Esophagus muscularis mucosa (tissue), 4 donors: ENCODE data around the gene NKX2-3. TPM values are rescaled to one million over a fixed set of nuclear protein-coding genes. Genes with fewer than 3 reads are reported as not detected.

Source experiments
- DNase-seq: peaks from one replicate; pipeline ENCODE4 v3.0.0-alpha.2; 2017; ENCODE audit errors: extremely low spot score
- H3K27ac ChIP-seq, 4 donors: fragments of 200-600 bp; sonication (generic); replicated peaks in 1 of 4; 1 replicate in 3 of 4; 2 replicates in 1 of 4; pipeline ENCODE4 v1.5.1; 2016 to 2019; ENCODE audit warnings: mild to moderate bottlenecking in 1 of 4
- H3K27me3 ChIP-seq, 4 donors: fragments of 200-600 bp; sonication (generic); one replicate each; pipeline versions ENCODE4 v1.5.1 to v1.6.0; 2016 to 2019
- H3K36me3 ChIP-seq, 4 donors: fragments of 200-600 bp; sonication (generic); one replicate each; pipeline ENCODE4 v1.5.1; 2016 to 2019
- H3K4me1 ChIP-seq, 4 donors: fragments of 200-600 bp; sonication (generic); one replicate each; pipeline ENCODE4 v1.5.1; 2016 to 2019
- H3K4me3 ChIP-seq, 4 donors: fragments of 200-600 bp; sonication (generic); 1 replicate in 2 of 4; 2 replicates in 2 of 4; pipeline ENCODE4 v1.5.1; 2016 to 2019; ENCODE audit warnings: mild to moderate bottlenecking in 4 of 4, moderate library complexity in 1 of 4
- H3K9me3 ChIP-seq, 4 donors: fragments of 200-600 bp; sonication (generic); 1 replicate in 3 of 4; 2 replicates in 1 of 4; pipeline ENCODE4 v1.5.1; 2016 to 2019
- EP300 ChIP-seq: sonication (generic); formaldehyde crosslinking; IDR thresholded peaks from one replicate; pipeline ENCODE4 v1.6.1; 2017; ENCODE audit warnings: antibody characterized with exemption
- POLR2A ChIP-seq: fragments of 450-650 bp; IDR thresholded peaks from one replicate; pipeline ENCODE4 v1.6.1; 2017; ENCODE audit warnings: antibody characterized with exemption, moderate library complexity, mild to moderate bottlenecking, low read depth
- POLR2AphosphoS5 ChIP-seq, 2 donors: sonication (generic); formaldehyde crosslinking; IDR thresholded peaks; one replicate each; pipeline ENCODE4 v1.6.1; 2017; ENCODE audit warnings: antibody characterized with exemption in 2 of 2
- WGBS: methylation state at CpG from one replicate; pipeline ENCODE4 v1.1.5; 2018; 5-methylcytosine and 5-hydroxymethylcytosine counted together
- intact Hi-C: fragments of 100-400 bp; cut with DNase I; formaldehyde crosslinking; loops from one replicate; pipeline ENCODE4 v1.15.1; 2023
- total RNA-seq, 4 donors: library from RNA; depleted of rRNA; stranded (reverse); fragments of >200 nt; gene quantifications; one replicate each; pipeline versions ENCODE4 v1.1.0 to v1.2.1, GENCODE V29; 2016
- TF ChIP-seq, protein P1 (sequence below), 3 experiments: fragments of 200-600 bp in 2 of 3; fragments of 450-650 bp in 1 of 3; sonication (generic) in 2 of 3; IDR thresholded peaks; one replicate each; pipeline ENCODE4 v1.5.1; 2017 to 2019; ENCODE audit warnings: antibody characterized with exemption in 3 of 3, mild to moderate bottlenecking in 2 of 3, moderate library complexity in 1 of 3

Gene NKX2-3
- total RNA-seq, 4 donors from 2014 or later: 0.19 to 0.34 TPM; not detected in 2

DNA sequence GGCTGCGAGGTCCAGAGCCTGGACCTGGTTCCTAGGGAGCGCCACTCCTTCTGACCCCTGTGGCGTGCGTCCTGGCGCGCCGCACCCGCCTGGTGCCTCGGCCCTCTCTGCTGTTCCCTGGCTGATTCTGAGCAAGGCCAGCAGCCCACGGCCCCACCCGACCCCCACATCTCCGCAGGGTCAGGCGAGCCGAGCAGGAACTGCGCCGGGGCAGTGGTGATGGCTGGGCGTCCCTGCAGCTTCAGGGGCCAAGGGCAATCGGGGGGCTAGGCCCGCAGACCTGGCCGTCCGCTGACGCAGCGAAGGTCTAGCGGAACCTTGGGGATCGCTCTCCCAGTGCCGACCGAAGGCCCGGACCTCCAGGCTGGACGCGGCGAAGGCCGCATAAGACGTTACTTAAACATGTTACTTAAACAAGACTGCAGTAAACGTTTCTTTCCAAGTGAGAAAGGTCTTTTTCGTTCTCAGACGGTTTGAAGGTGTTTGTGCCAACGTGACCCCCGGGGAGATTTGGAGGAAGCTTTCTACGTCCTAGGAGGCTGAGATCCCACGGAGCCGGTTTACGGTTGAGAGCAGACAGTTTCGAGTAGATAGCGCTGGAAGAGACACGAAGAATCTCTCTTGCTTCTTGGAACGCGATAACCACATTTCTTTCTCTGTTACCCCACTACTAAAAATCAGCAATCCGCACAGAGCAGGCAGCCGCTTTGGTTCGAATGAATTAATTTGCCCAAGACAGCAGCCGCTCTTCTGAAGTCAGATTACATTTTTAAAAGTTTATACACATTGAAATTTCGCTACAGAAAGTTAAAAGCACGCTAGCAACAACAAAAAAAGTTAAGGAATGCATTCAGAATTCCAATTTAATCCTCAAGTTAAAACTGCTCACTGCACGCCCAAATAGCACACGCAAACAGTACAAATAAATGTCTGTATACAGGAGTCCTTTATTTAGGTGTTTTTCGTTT is 4.9 kb upstream of the NKX2-3 start:
- intact Hi-C loops: no loop called here
- no peak for TF ChIP-seq POLR2A
- TF ChIP-seq EP300: no peak
- TF ChIP-seq, protein P1, sequence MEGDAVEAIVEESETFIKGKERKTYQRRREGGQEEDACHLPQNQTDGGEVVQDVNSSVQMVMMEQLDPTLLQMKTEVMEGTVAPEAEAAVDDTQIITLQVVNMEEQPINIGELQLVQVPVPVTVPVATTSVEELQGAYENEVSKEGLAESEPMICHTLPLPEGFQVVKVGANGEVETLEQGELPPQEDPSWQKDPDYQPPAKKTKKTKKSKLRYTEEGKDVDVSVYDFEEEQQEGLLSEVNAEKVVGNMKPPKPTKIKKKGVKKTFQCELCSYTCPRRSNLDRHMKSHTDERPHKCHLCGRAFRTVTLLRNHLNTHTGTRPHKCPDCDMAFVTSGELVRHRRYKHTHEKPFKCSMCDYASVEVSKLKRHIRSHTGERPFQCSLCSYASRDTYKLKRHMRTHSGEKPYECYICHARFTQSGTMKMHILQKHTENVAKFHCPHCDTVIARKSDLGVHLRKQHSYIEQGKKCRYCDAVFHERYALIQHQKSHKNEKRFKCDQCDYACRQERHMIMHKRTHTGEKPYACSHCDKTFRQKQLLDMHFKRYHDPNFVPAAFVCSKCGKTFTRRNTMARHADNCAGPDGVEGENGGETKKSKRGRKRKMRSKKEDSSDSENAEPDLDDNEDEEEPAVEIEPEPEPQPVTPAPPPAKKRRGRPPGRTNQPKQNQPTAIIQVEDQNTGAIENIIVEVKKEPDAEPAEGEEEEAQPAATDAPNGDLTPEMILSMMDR (IDR thresholded peaks at IDR 0.05): no peak
- TF ChIP-seq POLR2AphosphoS5 (IDR thresholded peaks at IDR 0.05): no peak
- H3K9me3 ChIP-seq: no peaks in the 10 kb centered on the region
- no peak for DNase-seq
- no peak overlapping the region for H3K27ac ChIP-seq
- H3K27me3 ChIP-seq: peaks cover 15 to 100% (median 95%) of the 10 kb centered on the region in 4 donors
- WGBS: 15% methylated on average over 45 of the region's 56 CpGs
- no peak overlapping the region for H3K4me3 ChIP-seq
- peaks cover 14 to 48% (median 39%) of the 10 kb centered on the region in 4 donors for H3K4me1 ChIP-seq
- no peaks in the 10 kb centered on the region for H3K36me3 ChIP-seq

DNA sequence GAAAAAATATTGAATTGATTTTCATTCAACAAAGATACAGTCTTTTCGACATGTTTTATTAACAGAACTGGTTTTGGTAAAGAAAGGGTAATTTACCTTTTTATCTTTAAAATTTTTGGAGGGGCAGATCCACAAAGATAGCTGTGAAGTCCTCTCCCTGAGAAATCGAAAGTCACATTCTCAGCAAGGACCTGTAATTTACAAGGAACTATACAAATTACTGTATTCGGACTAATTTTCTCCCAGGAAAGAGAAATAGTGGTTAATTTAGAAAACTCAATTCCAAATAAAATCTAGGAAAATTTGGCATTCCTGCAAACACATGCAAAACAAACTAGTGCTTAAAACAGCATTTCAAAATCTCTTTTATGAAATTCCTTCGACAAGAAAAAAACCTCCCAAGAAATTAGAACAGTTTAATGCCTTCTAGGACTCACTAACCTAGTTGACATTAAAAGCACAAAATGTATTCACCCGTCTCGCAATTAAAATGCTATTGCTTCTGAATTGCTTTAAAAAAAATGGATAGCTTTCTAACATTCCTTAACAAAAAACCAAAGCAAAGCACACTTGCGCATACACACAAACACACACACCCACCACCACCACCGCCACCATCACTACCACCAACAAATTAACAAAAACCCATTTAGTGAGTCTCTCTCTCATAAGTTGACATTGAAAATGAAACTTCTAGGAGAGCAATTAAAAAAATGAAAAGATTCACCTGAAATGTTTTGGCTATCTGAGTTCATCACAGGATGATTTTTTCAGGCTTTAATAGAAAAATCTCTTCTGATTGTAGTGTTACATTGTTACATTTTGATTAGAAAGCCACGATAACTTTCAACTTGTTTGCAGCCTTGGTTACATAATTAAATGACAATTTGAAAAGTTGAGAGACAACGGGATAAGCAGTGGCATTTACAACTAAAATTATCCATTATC is 4.0 kb upstream of the NKX2-3 start:
- TF ChIP-seq POLR2AphosphoS5 (IDR thresholded peaks at IDR 0.05) (no peak), POLR2A (no peak), EP300 (no peak)
- TF ChIP-seq, protein P1 (IDR thresholded peaks at IDR 0.05): no peak
- no peak overlapping the region for H3K27ac ChIP-seq
- H3K9me3 ChIP-seq: no peaks in the 10 kb centered on the region
- peaks cover 10 to 48% (median 37%) of the 10 kb centered on the region in 4 donors for H3K4me1 ChIP-seq
- no peak for DNase-seq
- H3K4me3 ChIP-seq: no peak overlapping the region
- intact Hi-C loops: no loop called here
- no peaks in the 10 kb centered on the region for H3K36me3 ChIP-seq
- WGBS: 18% methylated on average over 10 of the region's 10 CpGs
- peaks cover 21 to 100% (median 95%) of the 10 kb centered on the region in 4 donors for H3K27me3 ChIP-seq

DNA sequence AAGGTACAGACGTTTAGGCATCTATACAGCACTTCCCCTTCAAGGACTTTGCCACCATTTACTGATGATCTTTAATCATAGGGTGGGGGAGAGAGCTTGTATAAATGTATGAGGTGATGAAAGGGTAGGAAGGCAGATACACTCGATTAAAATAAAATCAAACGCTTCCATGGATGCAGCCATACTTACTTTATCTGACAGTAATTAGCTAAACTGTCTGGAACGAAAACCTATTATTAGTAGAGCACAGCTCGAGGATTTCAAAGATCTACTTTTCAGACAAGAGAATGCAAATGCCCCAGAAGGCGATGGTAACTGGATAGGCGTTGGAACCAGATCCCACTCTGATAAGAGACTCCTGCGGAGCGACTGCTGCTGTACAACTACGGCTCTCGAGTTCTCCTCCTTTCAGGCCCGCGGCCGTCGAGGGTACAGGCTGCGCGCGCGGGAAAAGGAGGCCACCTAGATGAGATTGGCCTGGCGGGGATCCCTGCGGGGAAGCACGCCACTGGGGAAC is 3.1 kb upstream of the NKX2-3 start:
- H3K4me3 ChIP-seq: no peak overlapping the region
- 6% methylated on average over 15 of the region's 22 CpGs for WGBS
- peaks cover 12 to 56% (median 39%) of the 10 kb centered on the region in 4 donors for H3K4me1 ChIP-seq
- no peaks in the 10 kb centered on the region for H3K9me3 ChIP-seq
- DNase-seq: no peak
- H3K36me3 ChIP-seq: no peaks in the 10 kb centered on the region
- peaks cover 18 to 100% (median 95%) of the 10 kb centered on the region in 4 donors for H3K27me3 ChIP-seq
- intact Hi-C loops: no loop called here
- H3K27ac ChIP-seq: no peak overlapping the region
- no peak for TF ChIP-seq POLR2AphosphoS5 (IDR thresholded peaks at IDR 0.05)
- no peak for TF ChIP-seq POLR2A
- TF ChIP-seq, protein P1 (IDR thresholded peaks at IDR 0.05): no peak
- no peak for TF ChIP-seq EP300

DNA sequence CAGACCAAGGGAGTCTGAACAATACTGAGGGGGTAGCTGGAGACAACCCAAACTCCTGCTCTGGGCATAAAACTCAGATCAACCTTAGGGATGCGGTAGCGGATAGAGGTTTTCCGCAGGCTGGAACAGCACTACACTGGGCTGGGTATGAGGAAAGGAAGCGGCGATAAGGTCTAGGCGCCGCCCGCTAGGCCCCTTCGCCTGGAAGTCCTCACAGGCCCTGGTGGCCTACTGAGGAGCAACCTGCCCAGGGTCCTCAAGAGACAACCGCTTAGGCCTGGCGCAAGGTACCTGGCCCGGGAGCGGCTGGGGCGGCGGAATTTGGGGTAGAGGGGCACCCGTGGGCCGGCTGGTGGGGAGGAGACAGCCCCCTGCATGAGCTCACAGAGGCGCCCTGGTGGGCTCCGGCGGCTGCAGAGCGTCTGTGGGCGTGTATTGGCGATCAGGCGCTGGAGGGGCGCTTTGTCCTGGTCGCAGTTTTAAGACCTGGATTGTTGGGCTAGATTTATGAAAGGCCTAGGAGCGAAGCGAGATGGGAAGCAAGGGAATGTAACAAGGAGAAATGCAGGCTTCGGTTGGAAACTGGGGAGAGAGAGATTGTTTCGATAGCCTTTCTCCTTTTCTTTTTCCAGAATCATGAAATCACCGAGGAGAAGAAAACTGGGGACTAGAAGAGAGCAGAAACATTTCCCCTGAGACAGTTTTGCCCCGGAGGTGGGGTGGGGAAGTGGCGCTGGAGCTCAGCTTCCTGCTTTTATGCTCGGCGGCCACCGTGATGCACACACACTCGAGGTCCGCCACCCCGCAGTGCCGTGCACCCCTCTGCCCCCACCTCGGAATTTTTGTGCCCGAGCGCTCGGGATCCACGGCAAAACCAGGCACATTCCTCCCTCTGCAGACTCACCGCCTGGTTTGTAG is 2.4 kb upstream of the NKX2-3 start:
- Histone ChIP-seq H3K27me3 (peaks cover 18 to 100% (median 95%) of the 10 kb centered on the region in 4 donors), H3K4me1 (peaks cover 17 to 63% (median 46%) of the 10 kb centered on the region in 4 donors), H3K27ac (no peak overlapping the region), H3K36me3 (no peaks in the 10 kb centered on the region), H3K4me3 (peak overlapping the region in 3 of 4 donors; percentile 5 to 29 (median 22)), H3K9me3 (no peaks in the 10 kb centered on the region)
- WGBS: 18% methylated on average over 20 of the region's 46 CpGs
- no peak for TF ChIP-seq POLR2A
- TF ChIP-seq, protein P1 (IDR thresholded peaks at IDR 0.05): no peak
- TF ChIP-seq POLR2AphosphoS5 (IDR thresholded peaks at IDR 0.05): no peak
- no peak for TF ChIP-seq EP300
- intact Hi-C loops: no loop called here
- no peak for DNase-seq
